Ascending aorta (tissue), 2 donors: ENCODE results near the gene FHIT. TPM values are rescaled to one million over a fixed set of nuclear protein-coding genes. Genes with fewer than 3 reads are reported as not detected.

Experiments used
- DNase-seq, 2 donors: peaks; one replicate each; pipeline ENCODE4 v3.0.0-alpha.2; 2019; ENCODE audit warnings: low spot score in 2 of 2
- H3K27ac ChIP-seq, 2 donors: fragments of 200-600 bp; sonication (generic); one replicate each; pipeline ENCODE4 v1.5.1; 2016 to 2017; ENCODE audit warnings: mild to moderate bottlenecking in 1 of 2
- H3K27me3 ChIP-seq: fragments of 200-600 bp; sonication (generic); one replicate; pipeline ENCODE4 v1.5.1; 2017
- H3K36me3 ChIP-seq, 2 donors: fragments of 200-600 bp; sonication (generic); one replicate each; pipeline ENCODE4 v1.5.1; 2016
- H3K4me1 ChIP-seq, 2 donors: fragments of 200-600 bp; sonication (generic); one replicate each; pipeline ENCODE4 v1.5.1; 2016 to 2017; ENCODE audit warnings: mild to moderate bottlenecking in 1 of 2
- H3K4me3 ChIP-seq, 2 donors: fragments of 200-600 bp; sonication (generic); one replicate each; pipeline ENCODE4 v1.5.1; 2016 to 2017; ENCODE audit warnings: mild to moderate bottlenecking in 1 of 2
- H3K9me3 ChIP-seq, 2 donors: fragments of 200-600 bp; sonication (generic); one replicate each; pipeline ENCODE4 v1.5.1; 2016
- CTCF ChIP-seq, 3 experiments: fragments of 200-600 bp in 2 of 3; fragments of 450-650 bp in 1 of 3; sonication (generic) in 2 of 3; IDR thresholded peaks; one replicate each; pipeline ENCODE4 v1.5.1; 2016 to 2019; ENCODE audit warnings: antibody characterized with exemption in 3 of 3, mild to moderate bottlenecking in 1 of 3, moderate library complexity in 1 of 3
- intact Hi-C: fragments of 100-400 bp; cut with DNase I; formaldehyde crosslinking; loops from one replicate; pipeline ENCODE4 v1.15.1; 2023
- total RNA-seq: library from RNA; depleted of rRNA; stranded (reverse); fragments of >200 nt; gene quantifications from one replicate; pipeline ENCODE4 v1.1.0, GENCODE V29; 2016

The FHIT gene
- total RNA-seq, 1 donor from 2014 or later, result 0.21 TPM

DNA sequence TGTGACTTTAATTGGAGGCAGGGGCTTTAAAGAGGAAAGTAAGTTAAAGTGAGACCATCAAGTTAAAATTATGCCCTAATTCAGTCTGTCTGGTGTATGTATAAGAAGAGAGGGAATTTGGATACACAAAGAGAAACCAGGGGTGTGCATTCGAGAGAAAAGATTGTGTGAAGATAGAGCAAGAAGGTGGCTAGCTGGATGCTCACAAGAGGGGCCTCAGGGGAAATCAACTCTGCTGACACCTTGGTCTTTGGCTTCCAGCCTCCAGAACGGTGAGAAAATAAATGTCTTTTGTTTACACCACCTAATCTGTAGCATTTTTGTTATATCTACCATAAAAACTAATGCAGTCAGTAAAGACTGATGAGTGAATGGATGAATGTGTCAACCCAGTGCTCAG, 1294.1 kb downstream of the FHIT start:
- intact Hi-C loops, result no loop called here
- Histone ChIP-seq H3K27me3 (no peaks in the 10 kb centered on the region), H3K27ac (no peak overlapping the region), H3K4me1 (no peaks in the 10 kb centered on the region), H3K9me3 (no peaks in the 10 kb centered on the region), H3K36me3 (no peaks in the 10 kb centered on the region), H3K4me3 (no peak overlapping the region)
- no peak for TF ChIP-seq CTCF (IDR thresholded peaks at IDR 0.05)
- DNase-seq, result no peak

DNA sequence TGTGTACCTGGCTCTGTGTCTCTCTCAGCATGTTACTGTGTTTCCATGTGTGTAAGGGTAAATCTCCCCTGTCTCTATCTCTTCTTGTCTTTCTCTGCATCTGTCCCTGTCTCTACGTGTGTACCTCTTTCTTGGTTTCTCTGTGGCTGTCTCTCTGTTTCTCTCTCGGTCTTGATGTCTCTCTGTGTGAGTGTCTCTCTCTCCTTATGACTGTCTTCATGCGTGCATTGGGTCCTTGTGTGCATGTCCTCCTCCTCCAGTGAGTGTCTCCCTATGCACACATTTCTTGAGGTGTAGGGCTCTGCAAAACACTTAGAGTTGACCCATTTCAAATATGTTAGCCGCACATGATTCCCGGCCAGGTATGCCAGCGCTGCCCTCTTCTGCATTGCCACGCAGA, 1298.1 kb downstream of the FHIT start:
- no peaks in the 10 kb centered on the region for H3K36me3 ChIP-seq
- no peaks in the 10 kb centered on the region for H3K9me3 ChIP-seq

GRCh38 chr3:59949311-59949710, 1301.9 kb downstream of the FHIT start:
- DNase-seq, result no peak
- Histone ChIP-seq H3K4me3 (no peak overlapping the region), H3K4me1 (no peaks in the 10 kb centered on the region), H3K27me3 (no peaks in the 10 kb centered on the region), H3K36me3 (no peaks in the 10 kb centered on the region), H3K27ac (no peak overlapping the region), H3K9me3 (peaks cover 0 to 4% of the 10 kb centered on the region in 2 donors)
- no peak for TF ChIP-seq CTCF (IDR thresholded peaks at IDR 0.05)
- intact Hi-C loops, result no loop called here

More for the DNA sequence above, 1298.1 kb downstream of the FHIT start:
- Histone ChIP-seq H3K4me1 (no peaks in the 10 kb centered on the region), H3K27me3 (no peaks in the 10 kb centered on the region), H3K4me3 (no peak overlapping the region), H3K27ac (no peak overlapping the region)
- intact Hi-C loops, result no loop called here
- no peak for DNase-seq
- TF ChIP-seq CTCF (IDR thresholded peaks at IDR 0.05), result no peak

DNA sequence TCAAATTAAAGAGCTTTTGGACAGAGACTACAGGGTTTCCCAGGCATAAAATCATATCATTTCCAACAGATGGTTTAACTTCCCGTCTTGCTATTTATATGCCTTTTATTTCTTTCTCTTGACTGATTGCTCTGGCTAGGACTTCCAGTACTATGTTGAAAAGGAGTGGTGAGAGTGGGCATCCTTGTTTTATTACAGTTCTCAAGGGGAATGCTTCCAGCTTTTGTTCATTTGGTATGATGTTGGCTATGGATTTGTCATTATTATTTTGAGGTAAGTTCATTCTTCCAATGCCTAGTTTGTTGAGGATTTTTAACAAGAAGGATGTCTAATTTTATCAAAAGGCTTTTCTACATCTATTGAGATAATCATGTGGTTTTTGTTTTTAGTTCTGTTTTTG, 1304.9 kb downstream of the FHIT start:
- no peak for TF ChIP-seq CTCF (IDR thresholded peaks at IDR 0.05)
- no peaks in the 10 kb centered on the region for H3K27me3 ChIP-seq
- DNase-seq, result no peak
- no peak overlapping the region for H3K27ac ChIP-seq
- intact Hi-C loops, result no loop called here
- no peak overlapping the region for H3K4me3 ChIP-seq
- peaks cover 0 to 4% of the 10 kb centered on the region in 2 donors for H3K9me3 ChIP-seq
- H3K36me3 ChIP-seq, result no peaks in the 10 kb centered on the region
- no peaks in the 10 kb centered on the region for H3K4me1 ChIP-seq

GRCh38 chr3:59940718-59941117, 1310.5 kb downstream of the FHIT start:
- no peaks in the 10 kb centered on the region for H3K36me3 ChIP-seq
- DNase-seq, result no peak
- no peaks in the 10 kb centered on the region for H3K4me1 ChIP-seq
- no peak overlapping the region for H3K27ac ChIP-seq
- intact Hi-C loops, result no loop called here
- H3K27me3 ChIP-seq, result no peaks in the 10 kb centered on the region
- no peak for TF ChIP-seq CTCF (IDR thresholded peaks at IDR 0.05)
- H3K9me3 ChIP-seq, result peaks cover 0 to 2% of the 10 kb centered on the region in 2 donors
- no peak overlapping the region for H3K4me3 ChIP-seq

DNA sequence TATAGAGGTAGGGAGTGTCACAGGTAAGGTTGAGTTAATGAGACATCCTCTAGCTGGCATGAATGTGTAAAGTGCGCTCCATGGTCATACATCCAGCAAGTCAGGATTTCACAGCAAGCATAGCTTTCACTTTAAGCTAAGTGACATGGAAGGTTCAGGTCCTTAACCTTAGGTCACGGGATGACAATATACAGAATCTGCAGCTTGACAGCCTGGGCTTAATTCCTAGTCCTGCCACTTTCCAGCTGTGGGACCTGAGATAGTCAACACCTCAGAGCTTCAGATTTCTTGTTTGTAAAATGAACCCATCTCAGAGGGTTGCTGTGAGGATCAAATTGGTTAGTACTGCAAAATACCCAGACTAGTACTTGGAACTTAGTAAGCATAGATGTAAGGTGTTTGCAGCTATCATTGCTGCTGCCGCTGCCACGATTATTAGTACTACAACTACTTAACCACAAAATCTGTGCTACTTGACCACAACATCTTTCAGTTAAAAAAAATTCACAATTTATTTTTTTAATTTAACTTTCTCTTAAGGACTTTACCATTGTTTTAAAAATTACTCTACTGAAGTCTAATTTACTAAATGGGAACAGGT, 1311.3 kb downstream of the FHIT start:
- Histone ChIP-seq H3K9me3 (no peaks in the 10 kb centered on the region), H3K27me3 (no peaks in the 10 kb centered on the region), H3K4me3 (no peak overlapping the region), H3K36me3 (no peaks in the 10 kb centered on the region), H3K27ac (no peak overlapping the region), H3K4me1 (no peaks in the 10 kb centered on the region)
- DNase-seq, result no peak
- intact Hi-C loops, result no loop called here
- TF ChIP-seq CTCF (IDR thresholded peaks at IDR 0.05), result no peak
